Osteoblast (primary cell): Measurements from ENCODE around the gene EPHA4. TPM values are rescaled to one million over a fixed set of nuclear protein-coding genes. Genes with fewer than 3 reads are reported as not detected.

Experiments
- DNase-seq: peaks from one replicate; pipeline ENCODE4 v3.0.0; 2011; ENCODE audit warnings: low spot score, mixed read lengths; ENCODE audit not compliant: insufficient read length; ENCODE audit errors: missing footprints
- H2AFZ ChIP-seq: 2 replicates; pipeline ENCODE4 v1.6.0; 2011; ENCODE audit warnings: mild to moderate bottlenecking, low read length
- H3K27ac ChIP-seq: 2 replicates; pipeline ENCODE4 v1.5.1; 2011; ENCODE audit warnings: mild to moderate bottlenecking, low read depth, low read length, moderate library complexity
- H3K27me3 ChIP-seq: 2 replicates; pipeline ENCODE4 v1.6.0; 2012; ENCODE audit warnings: mild to moderate bottlenecking, control low read depth, inconsistent platforms, low read length, moderate library complexity; ENCODE audit not compliant: insufficient read depth
- H3K36me3 ChIP-seq: 2 replicates; pipeline ENCODE4 v1.5.1; 2011; ENCODE audit warnings: mild to moderate bottlenecking, low read length, control low read depth, moderate library complexity; ENCODE audit not compliant: insufficient read depth
- H3K4me1 ChIP-seq: 2 replicates; pipeline ENCODE4 v1.5.1; 2011; ENCODE audit warnings: mild to moderate bottlenecking, low read length, control low read depth, moderate library complexity; ENCODE audit not compliant: insufficient read depth
- H3K4me2 ChIP-seq: 2 replicates; pipeline ENCODE4 v1.6.0; 2011; ENCODE audit warnings: mild to moderate bottlenecking, low read length; ENCODE audit not compliant: insufficient read depth
- H3K4me3 ChIP-seq: fragments of 200-600 bp; sonication (generic); 3 replicates; pipeline ENCODE4 v1.5.1; 2012; ENCODE audit warnings: mild to moderate bottlenecking, low read length, inconsistent platforms; ENCODE audit not compliant: insufficient read depth
- H3K79me2 ChIP-seq: 2 replicates; pipeline ENCODE4 v1.6.0; 2012; ENCODE audit warnings: mild to moderate bottlenecking, low read length, control low read depth, inconsistent platforms; ENCODE audit not compliant: insufficient read depth
- H3K9me3 ChIP-seq: 2 replicates; pipeline ENCODE4 v1.5.1; 2011; ENCODE audit warnings: low read depth, low read length, control low read depth
- H4K20me1 ChIP-seq: 2 replicates; pipeline ENCODE4 v1.6.0; 2012; ENCODE audit warnings: mild to moderate bottlenecking, low read length, control low read depth; ENCODE audit not compliant: insufficient read depth
- total RNA-seq: library from RNA; depleted of rRNA; stranded (reverse); fragments of >200 nt; gene quantifications from 2 replicates; pipeline ENCODE4 v1.2.3, GENCODE V29; 2012
- TF ChIP-seq, protein P1 (sequence below): IDR thresholded peaks from 2 replicates; pipeline ENCODE4 v1.5.1; 2011; ENCODE audit warnings: mild to moderate bottlenecking, low read depth, low read length, moderate library complexity; ENCODE audit errors: extremely low read depth

The EPHA4 gene
- total RNA-seq, 1 donor, result 15.9 TPM

DNA sequence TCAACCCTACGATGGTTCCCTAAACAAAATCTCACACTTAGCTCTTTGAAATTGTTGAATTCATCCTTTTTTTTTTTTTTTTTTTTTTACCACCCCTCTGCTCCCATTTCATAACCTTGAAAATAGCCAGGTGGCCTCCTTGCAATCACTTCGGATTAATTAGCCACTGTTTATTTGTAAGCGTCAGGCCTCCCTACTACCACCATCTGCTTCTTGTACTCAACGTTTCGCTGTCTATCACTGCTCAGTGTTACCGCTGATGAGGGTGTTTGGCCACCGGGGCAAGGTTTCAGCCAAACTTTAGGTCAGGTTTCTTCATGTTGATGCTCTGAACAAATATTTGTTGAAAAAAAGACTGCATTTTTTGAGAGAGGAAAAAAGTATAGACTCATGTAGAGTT lies 183.2 kb downstream of the EPHA4 start:
- H3K27ac ChIP-seq, result no peak overlapping the region
- H2AFZ ChIP-seq, result no peak overlapping the region
- TF ChIP-seq, protein P1, sequence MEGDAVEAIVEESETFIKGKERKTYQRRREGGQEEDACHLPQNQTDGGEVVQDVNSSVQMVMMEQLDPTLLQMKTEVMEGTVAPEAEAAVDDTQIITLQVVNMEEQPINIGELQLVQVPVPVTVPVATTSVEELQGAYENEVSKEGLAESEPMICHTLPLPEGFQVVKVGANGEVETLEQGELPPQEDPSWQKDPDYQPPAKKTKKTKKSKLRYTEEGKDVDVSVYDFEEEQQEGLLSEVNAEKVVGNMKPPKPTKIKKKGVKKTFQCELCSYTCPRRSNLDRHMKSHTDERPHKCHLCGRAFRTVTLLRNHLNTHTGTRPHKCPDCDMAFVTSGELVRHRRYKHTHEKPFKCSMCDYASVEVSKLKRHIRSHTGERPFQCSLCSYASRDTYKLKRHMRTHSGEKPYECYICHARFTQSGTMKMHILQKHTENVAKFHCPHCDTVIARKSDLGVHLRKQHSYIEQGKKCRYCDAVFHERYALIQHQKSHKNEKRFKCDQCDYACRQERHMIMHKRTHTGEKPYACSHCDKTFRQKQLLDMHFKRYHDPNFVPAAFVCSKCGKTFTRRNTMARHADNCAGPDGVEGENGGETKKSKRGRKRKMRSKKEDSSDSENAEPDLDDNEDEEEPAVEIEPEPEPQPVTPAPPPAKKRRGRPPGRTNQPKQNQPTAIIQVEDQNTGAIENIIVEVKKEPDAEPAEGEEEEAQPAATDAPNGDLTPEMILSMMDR, result no peak
- H3K27me3 ChIP-seq, result no peaks in the 10 kb centered on the region
- DNase-seq, result no peak
- no peaks in the 10 kb centered on the region for H4K20me1 ChIP-seq
- H3K4me1 ChIP-seq, result no peaks in the 10 kb centered on the region
- H3K4me2 ChIP-seq, result no peak overlapping the region
- no peaks in the 10 kb centered on the region for H3K9me3 ChIP-seq
- no peak overlapping the region for H3K4me3 ChIP-seq
- no peaks in the 10 kb centered on the region for H3K36me3 ChIP-seq
- no peaks in the 10 kb centered on the region for H3K79me2 ChIP-seq

DNA sequence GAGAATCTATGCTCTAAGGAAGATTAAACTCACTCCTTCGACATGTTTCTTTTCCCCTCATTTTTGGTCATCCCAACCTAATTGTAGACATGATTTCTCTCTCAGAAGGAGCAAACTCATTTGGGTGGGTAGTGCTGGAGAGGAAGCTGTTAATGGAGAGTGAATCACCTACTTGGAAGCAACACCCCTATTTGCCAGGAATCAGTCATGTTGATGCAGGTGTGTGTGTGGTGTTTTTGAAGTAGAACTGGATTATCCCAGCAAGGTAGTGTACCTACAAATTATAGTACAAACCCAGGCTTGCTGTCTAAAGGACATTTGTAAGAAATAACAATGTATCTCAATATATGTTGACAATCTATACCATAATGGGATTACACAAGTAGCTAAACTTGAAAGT lies 186.4 kb downstream of the EPHA4 start:
- H3K9me3 ChIP-seq, result no peaks in the 10 kb centered on the region
- H3K4me1 ChIP-seq, result no peaks in the 10 kb centered on the region
- TF ChIP-seq, protein P1, result no peak
- H3K36me3 ChIP-seq, result no peaks in the 10 kb centered on the region
- H2AFZ ChIP-seq, result no peak overlapping the region
- no peak overlapping the region for H3K4me2 ChIP-seq
- no peak overlapping the region for H3K27ac ChIP-seq
- H3K4me3 ChIP-seq, result no peak overlapping the region
- no peak for DNase-seq
- no peaks in the 10 kb centered on the region for H4K20me1 ChIP-seq
- H3K27me3 ChIP-seq, result no peaks in the 10 kb centered on the region
- H3K79me2 ChIP-seq, result no peaks in the 10 kb centered on the region

DNA sequence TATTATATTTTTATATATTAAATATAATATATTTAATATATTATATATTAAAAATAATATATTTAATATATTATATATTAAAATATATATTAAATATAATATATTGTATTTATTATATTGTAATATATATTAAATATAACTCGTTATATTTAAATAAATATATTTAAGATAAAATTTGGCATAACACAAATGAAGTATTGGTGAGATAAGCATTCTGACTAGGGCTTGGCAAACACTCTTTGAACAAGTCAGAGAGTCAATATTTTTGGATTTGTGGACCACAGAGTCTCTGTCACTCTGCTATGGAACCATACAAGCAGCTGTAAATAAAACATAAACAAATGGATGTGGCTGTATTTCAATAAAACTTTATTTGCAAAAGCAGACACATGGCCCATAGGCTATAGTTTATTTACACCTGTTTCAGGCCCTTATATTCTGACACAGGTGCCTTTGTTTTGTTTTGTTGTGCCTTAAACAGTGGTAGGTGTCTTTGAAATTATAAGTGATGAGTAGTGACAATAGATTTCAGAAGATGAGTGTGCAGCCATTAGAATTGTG lies 190.1 kb downstream of the EPHA4 start:
- no peak overlapping the region for H3K27ac ChIP-seq
- H3K4me1 ChIP-seq, result no peaks in the 10 kb centered on the region
- no peak overlapping the region for H2AFZ ChIP-seq
- no peaks in the 10 kb centered on the region for H4K20me1 ChIP-seq
- H3K36me3 ChIP-seq, result no peaks in the 10 kb centered on the region
- no peaks in the 10 kb centered on the region for H3K79me2 ChIP-seq
- no peak for DNase-seq
- H3K4me2 ChIP-seq, result no peak overlapping the region
- H3K27me3 ChIP-seq, result no peaks in the 10 kb centered on the region
- no peaks in the 10 kb centered on the region for H3K9me3 ChIP-seq
- H3K4me3 ChIP-seq, result no peak overlapping the region
- TF ChIP-seq, protein P1, result no peak

DNA sequence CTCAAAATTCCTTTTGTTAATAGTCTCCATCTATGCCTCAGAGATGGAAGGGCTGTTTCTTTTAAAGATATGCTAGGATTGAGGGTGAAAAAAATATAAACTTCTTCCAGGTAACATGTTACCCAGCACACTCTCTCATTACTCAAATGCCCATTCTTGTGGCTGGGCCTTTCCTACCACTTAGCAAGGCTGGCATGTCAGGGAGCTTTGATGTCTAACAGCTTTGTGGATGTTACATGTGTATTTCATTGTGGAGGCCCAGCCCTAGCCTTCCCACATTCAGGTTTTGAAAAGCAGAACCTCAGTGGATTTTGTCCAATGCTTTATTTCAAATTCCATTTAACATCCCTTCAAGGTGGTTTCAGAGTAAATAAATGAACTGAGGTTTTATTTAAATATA lies 191.4 kb downstream of the EPHA4 start:
- H3K4me3 ChIP-seq, result no peak overlapping the region
- H3K79me2 ChIP-seq, result no peaks in the 10 kb centered on the region
- no peak for DNase-seq
- no peak overlapping the region for H2AFZ ChIP-seq
- no peak overlapping the region for H3K4me2 ChIP-seq
- no peak overlapping the region for H3K27ac ChIP-seq
- no peaks in the 10 kb centered on the region for H3K36me3 ChIP-seq
- H3K4me1 ChIP-seq, result no peaks in the 10 kb centered on the region
- no peaks in the 10 kb centered on the region for H4K20me1 ChIP-seq
- TF ChIP-seq, protein P1, result no peak
- H3K9me3 ChIP-seq, result no peaks in the 10 kb centered on the region
- no peaks in the 10 kb centered on the region for H3K27me3 ChIP-seq
